GM19395 (cell line): ENCODE data around the gene PKMYT1.

ENCODE experiments used
- ATAC-seq: cut with Tn5 transposase; IDR thresholded peaks from one replicate; pipeline ENCODE4 v1.9.1; 2021; ENCODE audit warnings: mild to moderate bottlenecking, moderate library complexity; ENCODE audit not compliant: unreplicated experiment

Gene PKMYT1

DNA sequence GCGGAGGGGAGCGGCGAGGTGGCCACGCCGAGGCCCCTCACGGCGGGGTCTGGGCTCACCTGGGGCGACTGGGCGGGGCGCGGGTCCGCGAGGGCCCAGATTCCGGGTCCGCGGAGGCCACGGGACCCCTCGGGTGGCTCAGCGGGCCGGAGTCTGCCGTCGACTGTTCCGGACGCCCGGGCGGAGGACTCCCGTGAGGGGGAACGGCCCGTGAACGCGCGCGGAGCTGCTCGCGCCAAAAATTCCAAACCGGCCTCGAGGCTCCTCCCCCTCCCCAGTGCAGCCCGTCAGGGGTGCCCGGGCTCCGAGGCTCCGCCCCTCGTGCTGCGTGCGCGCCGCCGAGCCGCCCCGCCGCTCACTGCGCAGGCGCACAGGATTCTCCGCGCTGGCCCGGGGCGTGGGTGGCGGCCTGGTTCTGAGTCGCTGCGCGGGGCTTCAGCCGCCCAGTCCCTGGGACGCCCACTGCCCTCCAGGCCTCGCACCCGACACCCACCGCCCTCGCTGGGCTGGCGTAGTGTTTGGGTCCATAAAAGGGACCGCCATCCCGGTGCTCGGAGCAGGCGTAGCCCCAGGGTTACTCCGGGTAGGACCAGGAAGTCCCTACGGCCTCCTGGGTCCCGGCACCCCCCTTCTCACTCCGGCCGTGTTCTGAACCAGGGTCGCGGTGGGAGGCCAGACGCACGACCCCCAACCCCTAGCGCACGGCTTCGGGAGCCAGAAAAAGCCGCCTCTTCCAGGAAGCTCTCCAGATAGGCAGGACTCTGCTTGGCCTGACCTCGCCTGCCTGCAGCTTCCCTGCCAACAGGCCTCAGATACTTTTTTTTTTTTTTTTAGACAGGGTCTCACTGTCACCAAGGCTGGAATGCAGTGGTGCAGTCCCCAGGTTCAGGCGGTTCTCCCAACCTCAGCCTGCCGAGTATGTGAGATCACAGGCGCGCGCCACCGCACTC, at the start of gene PKMYT1:
TSS of gene PKMYT1 (minus strand) at position 220 of the 950 bp plus-strand sequence. CDS start 789 bp downstream, outside the sequence.
- peak; percentile 74 for ATAC-seq

DNA sequence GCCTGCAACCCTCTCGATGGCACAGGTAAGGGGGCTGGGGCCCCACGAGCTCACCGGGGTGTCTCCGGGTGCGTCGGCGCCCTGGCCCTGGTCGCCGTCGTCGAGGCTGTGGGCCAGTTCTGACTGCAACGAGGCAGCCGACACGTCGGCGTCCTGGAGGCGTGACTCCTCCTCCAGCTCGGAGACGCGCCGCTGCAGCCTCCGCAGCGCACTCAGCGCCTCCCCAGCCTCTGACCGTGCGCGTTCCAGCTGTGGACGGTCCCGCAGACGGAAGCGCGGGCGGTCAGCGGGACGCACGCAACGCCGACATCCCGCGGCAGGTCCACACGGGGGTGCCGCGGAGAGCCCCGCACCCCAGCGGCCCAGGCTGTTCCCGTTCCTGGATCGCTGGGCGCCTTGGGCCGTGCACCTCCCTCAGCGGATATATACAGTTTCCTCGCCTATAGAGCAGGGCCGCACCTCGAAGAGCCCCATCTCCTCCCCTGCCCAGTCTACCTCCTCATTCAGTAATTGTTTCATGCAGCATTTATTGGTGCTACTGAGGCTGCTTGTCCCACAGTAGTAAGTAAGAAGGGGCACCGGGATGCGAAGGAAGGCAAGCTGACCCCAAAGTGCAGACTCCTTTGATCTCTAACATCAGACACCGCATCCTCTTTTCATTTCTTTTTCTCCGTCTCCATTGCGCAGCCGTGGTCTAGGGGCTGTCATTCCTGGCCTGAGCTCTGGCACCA, 49.4 kb upstream of the PKMYT1 start:
- ATAC-seq, result no peak

DNA sequence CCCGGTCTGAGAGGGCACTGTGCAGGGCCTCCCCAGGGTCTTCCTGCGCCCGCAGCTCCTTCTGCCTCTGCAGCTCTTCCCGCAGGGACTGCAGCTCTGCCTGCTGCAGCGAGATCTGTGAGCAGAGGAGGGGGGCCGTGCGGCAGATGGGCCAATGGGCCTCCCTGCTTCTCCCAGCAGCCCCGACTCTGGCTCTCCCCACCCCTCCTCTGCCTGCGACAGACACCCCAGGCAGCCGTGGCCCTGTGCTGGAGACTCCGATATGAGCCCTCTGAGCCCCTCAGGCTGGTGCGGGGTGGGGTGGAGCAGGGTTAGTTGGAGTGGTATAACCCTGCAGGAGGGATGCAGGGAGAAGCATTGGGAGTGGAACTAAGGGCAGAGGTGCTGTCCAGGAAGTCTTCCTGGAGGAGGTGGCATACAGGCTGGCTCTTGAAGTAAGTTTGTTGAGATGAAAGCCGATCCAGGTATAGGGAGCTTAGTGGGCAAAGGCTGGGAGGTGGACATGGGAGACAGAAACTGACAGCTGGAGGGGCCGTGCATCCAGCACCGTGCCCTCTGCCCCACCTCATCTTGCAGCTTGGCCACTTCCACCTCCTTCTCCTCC, 48.6 kb upstream of the PKMYT1 start:
- ATAC-seq, result no peak

DNA sequence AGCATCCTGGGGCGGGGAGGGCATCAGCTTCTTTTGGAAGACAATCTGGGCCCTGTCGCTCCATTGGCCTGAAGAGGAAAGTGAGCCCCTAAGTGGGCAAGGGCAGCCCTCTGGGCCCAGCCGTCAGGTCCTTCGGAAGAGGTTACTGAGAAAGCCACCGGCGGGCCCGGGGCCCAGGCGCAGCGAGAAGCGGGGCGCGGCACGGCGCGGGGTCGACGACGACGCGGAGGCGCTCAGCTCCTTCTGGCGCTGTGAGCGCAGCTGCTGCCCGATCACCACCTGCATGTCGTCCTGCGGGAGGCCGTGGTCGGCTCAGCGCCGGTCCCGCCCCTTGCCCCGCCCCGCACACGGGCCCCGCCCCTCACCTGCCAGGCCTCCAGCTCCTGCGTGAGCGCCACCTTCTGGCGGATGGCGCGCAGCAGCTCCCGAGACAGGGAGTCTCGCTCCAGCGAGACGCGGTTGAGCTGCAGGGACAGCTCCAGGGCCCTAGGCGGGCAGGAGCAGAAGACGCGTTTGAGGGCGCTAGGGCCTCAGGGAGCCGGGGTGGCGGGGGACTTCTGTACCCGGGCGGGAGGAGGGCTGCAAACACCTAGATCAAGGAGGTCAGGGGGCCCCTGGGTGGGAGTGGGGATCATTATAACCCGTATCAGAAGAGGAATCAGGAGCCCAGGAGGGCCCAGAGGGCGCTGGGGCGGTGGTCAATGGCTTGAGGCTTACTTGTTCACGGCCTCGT, 47.9 kb upstream of the PKMYT1 start:
- ATAC-seq, result no peak

DNA sequence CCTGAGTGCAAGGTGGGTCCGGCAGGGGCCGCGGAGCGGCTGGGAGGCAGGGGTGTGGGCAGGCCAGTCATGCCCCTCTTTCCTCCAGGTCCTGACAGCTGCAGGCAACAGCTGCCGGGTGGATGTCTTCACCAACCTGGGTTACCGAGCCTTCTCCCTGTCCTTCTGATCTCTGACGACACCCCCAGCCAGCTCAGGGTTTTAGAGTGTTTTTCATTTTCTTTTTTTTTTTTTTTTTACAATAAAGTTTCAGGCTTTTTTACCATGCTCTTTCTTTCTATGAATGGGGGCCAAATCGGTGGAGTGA, 47.2 kb upstream of the PKMYT1 start:
- ATAC-seq, result no peak

DNA sequence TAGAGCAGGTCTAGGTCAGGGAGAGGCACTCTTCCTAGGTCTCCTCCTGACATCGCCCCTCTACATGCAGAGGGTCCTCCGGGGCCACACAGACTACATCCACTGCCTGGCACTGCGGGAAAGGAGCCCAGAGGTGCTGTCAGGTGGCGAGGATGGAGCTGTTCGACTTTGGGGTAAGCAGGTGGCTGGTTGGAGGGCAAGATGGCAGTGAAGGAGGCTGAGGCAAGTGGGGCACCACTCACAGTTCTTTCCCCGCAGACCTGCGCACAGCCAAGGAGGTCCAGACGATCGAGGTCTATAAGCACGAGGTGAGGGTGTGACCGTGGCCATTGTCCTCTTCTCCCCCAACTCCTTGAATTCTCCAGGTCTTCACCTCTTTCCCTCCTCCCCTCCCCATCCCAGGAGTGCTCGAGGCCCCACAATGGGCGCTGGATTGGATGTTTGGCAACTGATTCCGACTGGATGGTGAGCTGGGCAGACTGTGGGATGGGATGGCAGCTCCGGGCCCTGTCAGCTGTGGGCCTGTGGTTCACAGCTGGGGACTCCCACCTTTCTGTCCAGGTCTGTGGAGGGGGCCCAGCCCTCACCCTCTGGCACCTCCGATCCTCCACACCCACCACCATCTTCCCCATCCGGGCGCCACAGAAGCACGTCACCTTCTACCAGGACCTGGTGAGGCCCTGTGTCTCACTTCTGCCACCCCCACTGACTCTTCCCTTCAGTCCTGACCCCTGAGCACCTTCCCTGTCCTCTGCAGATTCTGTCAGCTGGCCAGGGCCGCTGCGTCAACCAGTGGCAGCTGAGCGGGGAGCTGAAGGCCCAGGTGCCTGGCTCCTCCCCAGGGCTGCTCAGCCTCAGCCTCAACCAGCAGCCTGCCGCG, 46.6 kb upstream of the PKMYT1 start:
- ATAC-seq, result no peak

DNA sequence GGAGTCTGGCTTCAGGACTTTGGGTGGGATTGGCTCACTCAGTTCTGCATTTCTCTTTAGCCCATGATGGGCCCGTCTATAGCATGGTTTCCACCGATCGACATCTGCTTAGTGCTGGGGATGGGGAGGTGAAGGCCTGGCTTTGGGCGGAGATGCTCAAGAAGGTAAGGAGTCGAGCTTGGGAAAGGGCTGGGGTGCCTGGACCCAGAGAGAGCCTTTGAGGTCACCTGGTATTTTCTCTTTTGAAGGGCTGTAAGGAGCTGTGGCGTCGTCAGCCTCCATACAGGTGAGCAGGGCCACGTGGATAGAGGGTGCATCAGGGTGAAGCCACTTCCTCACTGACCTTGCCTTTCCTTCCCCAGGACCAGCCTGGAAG, 45.7 kb upstream of the PKMYT1 start:
- ATAC-seq, result no peak

DNA sequence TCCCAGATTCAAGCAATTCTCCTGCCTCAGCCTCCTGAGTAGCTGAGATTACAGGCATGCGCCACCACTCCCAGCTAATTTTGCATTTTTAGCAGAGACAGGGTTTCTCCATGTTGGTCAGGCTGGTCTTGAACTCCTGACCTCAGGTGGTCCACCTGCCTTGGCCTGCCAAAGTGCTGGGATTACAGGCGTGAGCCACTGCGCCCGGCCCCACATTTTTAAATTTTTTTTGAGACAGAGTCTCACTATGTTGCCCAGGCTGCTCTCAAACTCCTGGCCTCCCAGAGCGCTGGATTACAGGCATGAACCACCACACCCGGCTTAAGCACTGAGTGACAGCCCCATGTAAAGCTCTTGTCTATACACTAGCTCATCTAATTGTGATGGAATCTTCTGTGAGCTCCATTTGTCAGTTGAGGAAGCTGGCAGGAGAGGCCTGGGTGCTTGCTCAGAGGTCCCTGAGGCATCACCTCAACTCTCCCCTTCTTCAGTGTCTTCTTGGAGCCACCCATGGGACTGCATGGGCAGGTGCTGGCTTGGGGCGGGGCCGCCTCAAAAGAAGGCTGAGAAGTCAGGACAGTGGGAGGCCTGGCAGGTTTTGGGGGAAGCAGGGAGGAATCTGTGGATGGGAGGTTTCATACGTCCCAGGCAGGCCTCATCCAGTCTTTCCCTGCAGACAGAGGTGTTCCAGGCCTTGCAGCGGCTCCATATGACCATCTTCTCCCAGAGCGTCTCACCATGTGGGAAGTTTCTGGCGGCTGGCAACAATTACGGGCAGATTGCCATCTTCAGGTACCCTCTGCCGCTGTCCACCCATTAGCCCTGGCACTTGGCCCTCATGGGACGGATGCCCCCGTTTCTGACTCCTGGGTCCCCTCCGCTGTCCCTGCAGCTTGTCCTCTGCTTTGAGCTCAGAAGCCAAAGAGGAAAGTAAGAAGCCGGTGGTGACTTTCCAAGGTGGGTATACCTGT, 45.1 kb upstream of the PKMYT1 start:
- no peak for ATAC-seq

DNA sequence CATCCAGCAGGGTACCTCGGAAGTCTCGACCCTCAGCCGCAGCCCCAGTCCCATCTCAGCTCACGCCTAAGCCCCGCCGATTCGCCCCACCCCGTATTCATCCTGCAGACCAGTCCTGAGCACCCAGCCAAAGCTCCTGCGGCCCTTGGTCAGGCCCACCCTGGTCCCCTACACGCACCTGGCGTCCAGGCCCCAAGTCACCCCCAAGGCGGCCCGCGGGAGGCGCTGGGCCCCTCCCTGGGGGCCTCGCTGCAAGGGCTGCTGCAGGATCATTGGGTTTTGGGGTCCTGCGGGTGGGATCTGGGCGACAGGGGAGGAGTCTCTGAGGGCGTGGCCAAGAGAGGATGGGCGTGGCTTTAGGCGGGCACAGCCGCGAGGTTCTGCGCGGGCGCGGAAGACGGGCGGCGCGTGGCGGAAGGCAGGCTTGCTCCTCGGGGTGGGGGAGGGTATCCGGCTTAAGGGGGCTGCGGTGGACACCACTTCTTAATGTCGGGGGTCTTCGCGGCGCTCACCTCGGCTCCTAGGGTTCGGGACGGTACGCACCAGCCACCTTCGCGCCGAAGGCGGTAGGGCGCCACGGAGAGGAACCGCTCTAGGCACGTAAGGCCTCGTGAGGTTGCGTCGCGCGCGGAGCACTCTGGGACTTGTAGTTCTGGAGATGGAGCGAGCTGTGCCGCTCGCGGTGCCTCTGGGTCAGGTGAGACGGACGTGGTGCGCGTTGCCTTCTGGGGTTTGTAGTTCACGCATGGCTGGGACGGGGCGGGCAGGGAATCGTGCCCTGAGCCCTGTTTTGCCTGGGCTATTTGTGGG, 43.6 kb upstream of the PKMYT1 start, which contains the start of the genes HCFC1R1 and THOC6:
TSS of gene HCFC1R1 (minus strand) at position 274 of the 810 bp plus-strand sequence. CDS start at position 273, 1 bp downstream.
TSS of gene THOC6 (plus strand) at position 367 of the 810 bp plus-strand sequence. CDS start at position 659, 292 bp downstream.
- ATAC-seq, result peak; percentile 76

DNA sequence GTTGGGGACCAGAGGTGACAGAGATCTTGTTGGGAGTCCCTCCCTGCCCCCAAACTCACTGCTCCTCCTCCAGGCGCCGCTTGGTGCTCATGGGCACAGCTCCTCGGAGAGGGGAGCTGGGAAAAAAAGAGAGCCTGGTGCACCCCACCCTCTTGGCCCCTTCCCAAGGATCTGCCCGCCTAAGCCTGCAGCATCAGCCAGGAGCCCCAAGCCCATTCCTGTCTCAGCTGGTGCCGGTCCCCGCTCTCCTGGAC, 43.1 kb upstream of the PKMYT1 start:
- ATAC-seq, result no peak

DNA sequence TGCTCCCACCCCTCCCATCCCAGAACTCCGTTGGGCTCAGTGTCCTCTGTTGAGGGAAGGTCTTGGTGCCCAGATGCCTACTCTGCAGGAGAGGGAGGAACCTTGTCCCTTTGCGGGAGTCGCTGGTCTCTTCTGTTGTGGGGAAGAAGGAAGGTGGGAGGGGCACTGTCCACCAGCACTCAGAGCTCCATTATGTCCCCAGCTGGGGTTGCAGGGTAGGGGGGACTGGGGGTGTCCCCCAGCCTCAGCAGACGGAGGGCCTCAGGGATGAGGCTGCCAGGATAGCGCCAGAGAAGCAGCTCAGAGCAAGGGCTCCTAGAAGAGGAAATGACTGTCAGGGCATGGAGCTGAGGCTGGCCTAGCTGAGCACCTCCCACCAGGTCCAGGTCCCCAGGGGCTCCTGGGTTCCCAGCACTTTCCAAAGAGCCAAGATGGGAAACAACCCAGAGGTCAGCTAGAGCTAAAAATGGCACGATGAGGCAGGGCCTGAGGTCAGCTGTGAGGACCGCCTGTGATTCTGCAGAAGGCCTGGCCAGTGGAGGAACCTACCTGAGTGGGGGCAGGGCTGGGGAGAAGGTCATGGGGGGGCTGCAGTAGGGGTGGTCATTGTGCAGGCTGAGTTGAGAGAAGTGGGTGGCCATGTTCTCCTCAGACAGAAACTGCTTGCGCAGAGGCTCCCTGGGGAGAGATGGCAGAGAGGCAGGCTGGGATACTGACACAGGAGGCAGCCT, 42.6 kb upstream of the PKMYT1 start:
- ATAC-seq, result no peak

DNA sequence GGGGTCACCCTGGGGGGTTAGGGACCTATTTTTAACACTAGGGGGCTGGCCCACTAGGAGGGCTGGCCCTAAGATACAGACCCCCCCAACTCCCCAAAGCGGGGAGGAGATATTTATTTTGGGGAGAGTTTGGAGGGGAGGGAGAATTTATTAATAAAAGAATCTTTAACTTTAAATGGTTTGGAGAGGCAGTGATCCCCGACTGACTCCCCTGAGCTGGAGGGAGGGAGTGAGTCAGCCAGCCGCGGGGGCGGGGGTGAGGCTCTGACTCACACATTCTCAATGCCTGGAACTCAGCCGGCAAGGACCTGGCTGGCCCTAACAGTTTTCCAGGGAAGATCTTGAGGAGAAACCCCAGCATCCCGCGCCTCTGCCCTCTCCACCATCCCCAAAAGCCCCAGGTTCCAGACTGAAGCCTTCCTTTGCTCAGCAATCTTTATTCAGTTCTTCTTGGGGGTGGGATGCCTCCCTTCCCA, 42.0 kb upstream of the PKMYT1 start:
- ATAC-seq, result no peak

DNA sequence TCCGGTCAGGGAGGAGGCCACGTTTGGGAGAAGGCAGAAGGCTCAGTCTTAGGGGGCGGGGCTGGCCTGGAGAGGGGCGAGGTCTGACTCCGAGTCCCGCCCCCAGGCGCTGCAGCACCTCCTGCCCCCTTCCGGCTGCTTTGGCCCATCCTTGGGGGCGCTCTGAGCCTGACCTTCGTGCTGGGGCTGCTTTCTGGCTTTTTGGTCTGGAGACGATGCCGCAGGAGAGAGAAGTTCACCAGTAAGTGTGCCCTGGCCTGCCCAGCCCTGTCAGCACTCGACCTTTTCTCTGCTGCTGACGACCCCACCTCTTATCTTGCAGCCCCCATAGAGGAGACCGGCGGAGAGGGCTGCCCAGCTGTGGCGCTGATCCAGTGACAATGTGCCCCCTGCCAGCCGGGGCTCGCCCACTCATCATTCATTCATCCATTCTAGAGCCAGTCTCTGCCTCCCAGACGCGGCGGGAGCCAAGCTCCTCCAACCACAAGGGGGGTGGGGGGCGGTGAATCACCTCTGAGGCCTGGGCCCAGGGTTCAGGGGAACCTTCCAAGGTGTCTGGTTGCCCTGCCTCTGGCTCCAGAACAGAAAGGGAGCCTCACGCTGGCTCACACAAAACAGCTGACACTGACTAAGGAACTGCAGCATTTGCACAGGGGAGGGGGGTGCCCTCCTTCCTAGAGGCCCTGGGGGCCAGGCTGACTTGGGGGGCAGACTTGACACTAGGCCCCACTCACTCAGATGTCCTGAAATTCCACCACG, 41.4 kb upstream of the PKMYT1 start:
- ATAC-seq, result no peak

DNA sequence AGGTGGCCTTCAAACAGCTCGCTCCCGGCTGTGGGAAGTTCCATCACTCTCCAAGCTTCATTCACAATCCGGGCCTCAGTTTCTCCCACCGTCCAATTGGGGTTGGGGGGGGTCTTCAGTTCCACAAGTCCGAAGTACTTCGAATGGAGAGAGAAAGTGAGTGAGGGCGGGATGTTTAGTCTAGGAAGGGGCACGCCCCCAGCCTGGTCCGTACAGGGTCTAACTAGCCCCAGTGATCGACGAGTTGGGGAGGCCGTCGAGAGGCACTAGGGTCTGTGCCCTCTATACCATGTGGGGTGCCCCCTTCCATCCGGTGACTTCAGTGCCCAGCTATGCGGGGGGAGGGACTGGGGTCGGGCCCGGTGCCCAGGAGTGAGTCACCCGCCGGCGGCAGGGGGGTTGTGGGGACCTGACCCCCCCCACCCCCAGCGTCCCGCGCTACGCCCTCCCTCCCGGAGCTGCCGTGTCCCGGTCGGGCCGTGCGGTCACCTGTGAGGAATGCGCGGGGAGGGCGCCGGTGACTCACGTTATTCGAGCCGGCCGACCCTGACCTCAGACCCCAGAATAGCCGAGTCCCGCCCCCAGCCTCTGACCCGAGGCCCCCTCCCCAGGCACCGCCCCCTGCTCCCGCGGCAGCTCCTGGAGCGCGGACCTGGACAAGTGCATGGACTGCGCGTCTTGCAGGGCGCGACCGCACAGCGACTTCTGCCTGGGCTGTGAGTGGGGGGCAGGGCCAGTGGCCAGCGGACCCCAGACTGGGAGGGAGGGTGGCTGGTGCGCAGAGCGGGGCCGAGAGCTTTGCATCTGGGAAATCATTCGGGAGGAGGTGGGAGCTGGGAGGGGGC, 40.6 kb upstream of the PKMYT1 start:
- no peak for ATAC-seq

DNA sequence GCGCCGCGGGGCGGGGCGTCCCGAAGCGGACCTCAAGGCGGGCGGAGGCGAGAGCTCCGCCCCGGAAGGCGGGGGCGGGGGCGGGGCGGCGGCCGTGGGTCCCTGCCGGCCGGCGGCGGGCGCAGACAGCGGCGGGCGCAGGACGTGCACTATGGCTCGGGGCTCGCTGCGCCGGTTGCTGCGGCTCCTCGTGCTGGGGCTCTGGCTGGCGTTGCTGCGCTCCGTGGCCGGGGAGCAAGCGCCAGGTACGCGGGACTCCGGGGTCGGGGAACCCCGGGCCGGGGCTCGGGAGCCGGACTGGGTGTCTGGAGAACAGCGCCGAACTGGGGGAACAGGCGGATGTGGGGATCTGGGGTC, 40.0 kb upstream of the PKMYT1 start, which contains the start of gene TNFRSF12A:
TSS of gene TNFRSF12A (plus strand) at position 122 of the 357 bp plus-strand sequence. CDS start at position 152, 30 bp downstream.
- no peak for ATAC-seq
